HG03457 (cell line): ENCODE results near the gene ALOX12B.
"Not testable (repeated sequence)": the region's sequence is repeated elsewhere in the genome, so short reads cannot be mapped to it uniquely, and the experiment has no call there.

Experiments
- ATAC-seq: cut with Tn5 transposase; IDR thresholded peaks from one replicate; pipeline ENCODE4 v1.9.1; 2021; ENCODE audit warnings: moderate number of reproducible peaks; ENCODE audit not compliant: unreplicated experiment

Gene ALOX12B

GRCh38 chr17:8046929-8047768, 40.4 kb downstream of the ALOX12B start:
- no peak for ATAC-seq

DNA sequence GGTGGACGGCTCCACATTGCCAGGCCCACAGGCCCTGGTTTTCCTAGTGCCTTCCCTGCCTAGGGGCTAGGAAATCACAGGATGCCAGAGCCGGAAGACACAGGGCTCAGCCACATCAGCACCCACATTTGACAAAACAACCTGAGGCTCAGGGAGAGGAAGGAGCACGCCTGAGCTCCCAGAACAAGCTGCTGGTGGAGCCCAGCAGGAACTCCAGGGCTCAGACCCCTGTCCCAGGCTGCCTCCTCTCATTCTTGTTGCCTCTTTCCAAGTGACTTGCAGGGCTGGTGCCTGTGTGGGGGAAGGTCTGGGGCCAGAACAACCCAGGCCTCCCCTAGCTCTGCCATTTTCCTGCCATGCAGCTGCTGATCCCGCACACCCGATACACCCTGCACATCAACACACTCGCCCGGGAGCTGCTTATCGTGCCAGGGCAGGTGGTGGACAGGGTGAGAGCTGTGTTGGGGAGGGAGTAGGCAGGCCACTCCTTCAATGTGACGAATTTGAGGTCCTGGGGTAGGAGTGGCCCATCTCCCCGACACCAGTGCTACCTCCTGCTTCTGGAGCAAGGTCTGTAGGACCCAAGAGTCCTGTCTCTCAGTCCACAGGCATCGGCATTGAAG, 41.1 kb downstream of the ALOX12B start:
- no peak for ATAC-seq

- ATAC-seq, result no peak
Measured at GRCh38 chr17:8044819-8045810, 42.4 kb downstream of the ALOX12B start.

GRCh38 chr17:8041979-8042378, 45.5 kb downstream of the ALOX12B start:
- no peak for ATAC-seq

DNA sequence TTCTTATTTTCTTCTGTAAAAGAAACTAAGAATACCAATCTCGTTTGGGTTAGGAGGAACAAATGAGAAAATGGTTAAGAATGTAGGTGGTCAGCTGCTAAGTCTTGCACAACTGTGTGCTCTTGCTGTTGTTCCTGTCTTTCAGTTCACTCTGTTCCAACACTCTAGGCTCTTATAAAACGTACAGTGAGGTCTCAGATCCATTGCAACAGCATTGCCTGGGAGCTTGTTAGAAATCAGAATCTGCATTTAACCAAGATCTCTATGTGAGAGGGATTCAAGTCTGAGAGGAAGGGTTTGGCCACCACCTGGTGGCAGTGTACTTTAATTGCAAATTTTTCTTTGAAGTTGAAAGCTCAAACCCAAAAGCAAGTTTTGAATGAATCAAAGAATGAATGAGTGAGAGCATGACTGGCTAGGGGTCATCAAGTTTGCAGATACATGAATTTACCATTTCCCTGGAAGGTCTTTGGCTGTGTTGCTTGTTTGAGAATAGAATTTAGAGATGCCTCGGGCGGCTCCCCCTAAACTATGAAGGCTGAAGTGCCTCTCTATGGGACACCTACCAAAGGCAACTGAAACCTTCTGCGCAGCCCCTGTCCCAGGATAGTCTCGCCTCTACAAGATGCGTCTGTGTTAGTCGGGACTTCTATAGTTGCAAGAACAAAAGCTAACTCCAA, 46.1 kb downstream of the ALOX12B start:
- ATAC-seq, result no peak

DNA sequence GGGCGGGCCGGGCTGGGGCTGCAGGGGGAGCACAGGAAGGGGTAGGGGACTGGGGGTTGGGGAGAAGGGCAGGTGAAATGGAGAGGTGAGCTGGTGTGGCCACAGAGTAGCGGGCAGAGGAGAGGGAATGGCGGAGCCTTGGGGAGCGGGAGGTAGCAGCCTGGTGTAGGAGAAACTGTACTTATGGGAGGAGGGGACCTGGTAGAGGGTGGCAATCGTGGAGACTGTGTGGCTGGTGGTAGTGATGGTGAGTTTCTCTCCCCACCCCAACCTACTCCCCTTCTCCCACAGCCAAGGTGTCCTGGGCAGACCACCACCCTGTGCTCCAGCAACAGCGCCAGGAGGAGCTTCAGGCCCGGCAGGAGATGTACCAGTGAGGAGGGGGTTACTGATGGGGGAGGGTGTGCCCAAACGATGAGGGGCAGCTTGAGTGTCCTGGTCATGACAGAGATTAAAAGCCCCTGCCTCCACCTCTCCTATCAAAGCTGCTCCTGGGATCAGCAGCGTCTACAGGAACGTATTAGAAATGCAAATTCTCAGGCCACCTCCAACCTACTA, 47.8 kb downstream of the ALOX12B start:
- ATAC-seq, result no peak

- ATAC-seq, result no peak
Measured at GRCh38 chr17:8038954-8039610, 48.4 kb downstream of the ALOX12B start, which contains the start of gene ALOX15B. ALOX15B (plus strand) TSS chr17:8039059; CDS start chr17:8039156, 97 bp downstream.

GRCh38 chr17:8032442-8032841, 55.1 kb downstream of the ALOX12B start:
- no peak for ATAC-seq

DNA sequence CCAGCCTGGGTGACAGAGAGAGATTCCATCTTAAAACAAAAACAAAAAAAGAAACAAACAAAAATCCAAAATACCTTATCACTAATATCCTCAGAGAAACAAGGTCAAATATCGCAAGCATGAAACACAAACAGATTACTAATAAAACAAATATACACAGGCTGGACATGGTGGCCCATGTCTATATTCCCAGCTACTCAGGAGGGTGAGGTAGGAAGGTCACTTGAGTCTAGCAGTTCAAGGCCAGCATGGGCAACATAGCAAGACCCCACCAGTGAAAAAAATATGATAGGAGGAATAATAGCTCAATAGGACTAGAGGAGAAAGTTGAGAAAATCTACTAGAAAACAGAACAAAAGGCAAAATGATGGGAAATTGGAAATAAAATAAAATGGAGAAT, 55.6 kb downstream of the ALOX12B start:
- ATAC-seq, result no peak

DNA sequence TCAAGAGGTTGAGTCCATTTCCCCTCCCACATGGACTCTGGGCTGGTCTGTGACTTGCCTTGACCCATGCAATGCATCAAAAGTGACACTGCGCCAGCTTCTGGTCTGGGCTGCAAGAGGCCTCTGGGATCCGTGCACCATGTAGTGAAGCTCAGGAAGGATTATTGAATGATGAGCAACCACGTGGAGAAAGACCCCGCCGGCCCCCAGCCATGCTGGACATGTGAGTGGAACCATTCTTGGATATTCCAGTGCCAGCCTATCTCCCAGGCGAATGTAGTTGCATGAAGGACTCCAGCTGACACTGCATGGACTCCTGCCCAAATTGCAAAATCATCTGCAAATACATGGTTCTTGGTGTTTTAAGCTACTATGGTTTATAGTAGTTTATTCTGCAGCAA, 56.3 kb downstream of the ALOX12B start:
- ATAC-seq, result no peak

GRCh38 chr17:8029121-8029520, 58.4 kb downstream of the ALOX12B start:
- ATAC-seq, result no peak

DNA sequence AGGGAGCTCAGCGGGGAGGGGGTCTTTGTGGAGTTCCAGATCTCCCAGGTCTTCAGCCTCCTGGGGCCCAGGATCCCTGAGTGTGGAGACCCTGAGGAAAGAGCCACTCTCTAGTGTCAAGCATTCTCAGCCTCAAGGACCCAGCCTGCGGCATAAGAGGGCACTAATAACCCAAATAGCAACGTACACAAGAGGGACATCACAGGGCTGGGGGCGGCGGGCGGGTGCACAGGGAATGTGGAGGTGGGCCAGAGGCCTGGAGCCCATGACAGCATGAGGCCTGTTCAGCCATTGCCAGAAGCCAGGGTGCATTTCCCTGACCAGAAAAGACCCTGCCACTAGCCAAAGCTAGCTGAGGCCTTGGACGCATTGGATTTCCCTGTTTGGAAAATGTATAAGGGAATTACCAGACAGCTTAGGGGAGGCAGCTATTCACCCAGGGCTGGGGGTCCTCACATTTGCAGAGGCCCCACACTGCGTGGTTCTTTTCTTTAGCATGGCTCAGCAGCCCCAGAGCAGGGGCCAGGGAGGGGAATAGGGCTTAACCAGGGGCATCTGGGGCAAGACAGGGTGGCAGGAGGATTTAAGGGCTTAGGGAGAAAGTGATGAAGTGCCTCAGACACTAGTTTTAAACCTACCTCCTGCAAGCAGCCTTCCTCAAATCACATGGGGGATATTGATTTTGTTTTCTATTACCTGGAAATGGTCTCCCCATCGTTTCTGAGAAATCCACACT, 62.2 kb downstream of the ALOX12B start:
- ATAC-seq, result no peak

- not testable (repeated sequence) for ATAC-seq
Measured at GRCh38 chr17:8024161-8024560, 63.4 kb downstream of the ALOX12B start.
